Colonic mucosa (tissue), 4 donors: ENCODE data around the gene CMTM7. TPM values are rescaled to one million over a fixed set of nuclear protein-coding genes. Genes with fewer than 3 reads are reported as not detected.

Experiments
- DNase-seq: peaks from one replicate; pipeline ENCODE4 v3.0.0-alpha.2; 2020
- H3K27ac ChIP-seq: fragments of 200-600 bp; one replicate; pipeline ENCODE4 v1.8.0; 2021
- H3K27me3 ChIP-seq: fragments of 200-600 bp; one replicate; pipeline ENCODE4 v1.8.0; 2021
- H3K36me3 ChIP-seq: fragments of 200-600 bp; one replicate; pipeline ENCODE4 v1.8.0; 2021
- H3K4me1 ChIP-seq: fragments of 200-600 bp; one replicate; pipeline ENCODE4 v1.8.0; 2021; ENCODE audit warnings: mild to moderate bottlenecking
- H3K4me3 ChIP-seq: fragments of 200-600 bp; one replicate; pipeline ENCODE4 v1.8.0; 2021
- H3K9ac ChIP-seq, 2 donors: one replicate each; pipeline ENCODE4 v1.7.0; 2013; ENCODE audit warnings: control low read depth in 2 of 2, low read depth in 2 of 2, low read length in 2 of 2
- H3K9me3 ChIP-seq: fragments of 200-600 bp; one replicate; pipeline ENCODE4 v1.8.0; 2021
- intact Hi-C: fragments of 100-400 bp; cut with DNase I; formaldehyde crosslinking; loops from one replicate; pipeline ENCODE4 v1.14.1; 2022
- total RNA-seq, 2 donors: library from RNA; stranded (reverse); fragmentation: NEBNext Ultra II Directional in 1 of 2; extraction: Animal tissue kit (Norgen Biotek cat#: 25700) in 1 of 2; gene quantifications; one replicate each; pipeline ENCODE4 v1.2.1, GENCODE V29; 2021
- TF ChIP-seq, protein P1 (sequence below): fragments of 200-600 bp; IDR thresholded peaks from one replicate; pipeline ENCODE4 v1.8.0; 2022; ENCODE audit warnings: antibody characterized with exemption, mild to moderate bottlenecking
- donor health status: healthy.
- donor health status: DM: no; HTN: no; CAD: no.
- donor health status: DM: no; HTN: no; CAD: no.

Gene CMTM7
- total RNA-seq, 2 donors from 2014 or later: 5.8 to 5.9 TPM

DNA sequence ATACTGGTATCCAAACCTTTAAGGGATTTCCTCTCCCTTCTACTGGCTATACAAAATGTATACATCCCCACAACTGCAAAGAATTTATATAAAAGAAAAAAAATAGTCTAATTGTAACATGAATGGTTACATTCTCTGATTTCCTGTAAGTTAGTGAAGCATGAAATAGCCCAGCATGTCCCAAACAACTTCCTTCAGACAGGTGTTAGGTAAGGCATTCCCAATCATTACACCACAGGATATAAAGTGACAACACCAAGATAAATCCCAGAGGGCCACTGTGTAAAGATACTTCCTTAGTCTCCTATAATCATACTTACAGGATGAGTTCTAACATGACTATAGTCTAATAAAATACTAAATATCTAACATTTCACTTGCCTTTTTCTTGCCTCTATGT is 103.4 kb downstream of the CMTM7 start:
- no peaks in the 10 kb centered on the region for H3K27me3 ChIP-seq
- peaks cover 9% of the 10 kb centered on the region for H3K4me1 ChIP-seq
- H3K9me3 ChIP-seq: no peaks in the 10 kb centered on the region
- H3K36me3 ChIP-seq: no peaks in the 10 kb centered on the region
- H3K4me3 ChIP-seq: no peak overlapping the region
- H3K27ac ChIP-seq: no peak overlapping the region
- DNase-seq: no peak
- intact Hi-C loops: no loop called here
- no peak overlapping the region for H3K9ac ChIP-seq
- TF ChIP-seq, protein P1, sequence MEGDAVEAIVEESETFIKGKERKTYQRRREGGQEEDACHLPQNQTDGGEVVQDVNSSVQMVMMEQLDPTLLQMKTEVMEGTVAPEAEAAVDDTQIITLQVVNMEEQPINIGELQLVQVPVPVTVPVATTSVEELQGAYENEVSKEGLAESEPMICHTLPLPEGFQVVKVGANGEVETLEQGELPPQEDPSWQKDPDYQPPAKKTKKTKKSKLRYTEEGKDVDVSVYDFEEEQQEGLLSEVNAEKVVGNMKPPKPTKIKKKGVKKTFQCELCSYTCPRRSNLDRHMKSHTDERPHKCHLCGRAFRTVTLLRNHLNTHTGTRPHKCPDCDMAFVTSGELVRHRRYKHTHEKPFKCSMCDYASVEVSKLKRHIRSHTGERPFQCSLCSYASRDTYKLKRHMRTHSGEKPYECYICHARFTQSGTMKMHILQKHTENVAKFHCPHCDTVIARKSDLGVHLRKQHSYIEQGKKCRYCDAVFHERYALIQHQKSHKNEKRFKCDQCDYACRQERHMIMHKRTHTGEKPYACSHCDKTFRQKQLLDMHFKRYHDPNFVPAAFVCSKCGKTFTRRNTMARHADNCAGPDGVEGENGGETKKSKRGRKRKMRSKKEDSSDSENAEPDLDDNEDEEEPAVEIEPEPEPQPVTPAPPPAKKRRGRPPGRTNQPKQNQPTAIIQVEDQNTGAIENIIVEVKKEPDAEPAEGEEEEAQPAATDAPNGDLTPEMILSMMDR: no peak

DNA sequence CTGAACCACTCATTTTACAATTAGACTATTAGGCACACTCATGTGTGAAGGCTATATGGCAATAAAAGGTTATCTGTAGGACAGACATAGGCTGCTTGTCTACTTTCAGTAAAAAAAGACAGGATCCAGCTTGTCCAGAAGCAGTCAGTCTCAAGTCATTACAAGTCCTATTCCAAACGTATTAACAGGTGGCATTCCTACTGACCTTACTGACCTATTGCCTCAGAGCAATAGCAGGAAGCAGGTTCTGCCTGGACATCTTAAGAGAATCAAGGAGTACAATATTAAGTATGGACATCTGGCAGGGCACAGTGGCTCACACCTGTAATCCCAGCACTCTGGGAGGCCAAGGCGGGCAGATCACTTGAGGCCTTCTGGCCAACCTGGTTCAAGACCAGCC is 104.0 kb downstream of the CMTM7 start:
- Histone ChIP-seq H3K36me3 (no peaks in the 10 kb centered on the region), H3K9ac (no peak overlapping the region), H3K4me3 (no peak overlapping the region), H3K9me3 (no peaks in the 10 kb centered on the region), H3K27me3 (no peaks in the 10 kb centered on the region), H3K27ac (no peak overlapping the region), H3K4me1 (peaks cover 14% of the 10 kb centered on the region)
- intact Hi-C loops: no loop called here
- DNase-seq: no peak
- TF ChIP-seq, protein P1: no peak

DNA sequence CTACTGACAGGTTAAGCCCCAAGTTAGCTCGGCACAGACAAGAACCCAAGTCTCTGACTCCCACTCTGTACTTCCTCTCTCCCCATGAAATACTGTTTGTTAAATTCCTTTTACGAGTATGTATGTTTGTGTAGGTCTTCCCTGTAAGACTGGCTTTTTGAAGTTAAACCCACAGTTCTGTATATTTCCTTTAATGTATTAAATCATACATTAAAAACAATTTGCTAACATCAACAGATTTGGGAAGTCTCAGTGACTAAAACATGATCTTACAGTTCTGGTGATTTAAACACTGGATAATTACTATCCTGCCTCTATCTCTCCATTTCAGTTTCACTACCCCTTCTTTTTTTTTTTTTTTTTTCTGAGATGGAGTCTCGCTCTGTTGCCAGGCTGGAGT is 106.6 kb downstream of the CMTM7 start:
- H3K9ac ChIP-seq: no peak overlapping the region
- no peak overlapping the region for H3K4me3 ChIP-seq
- no peaks in the 10 kb centered on the region for H3K27me3 ChIP-seq
- H3K4me1 ChIP-seq: peaks cover 15% of the 10 kb centered on the region
- no peak for DNase-seq
- no peaks in the 10 kb centered on the region for H3K9me3 ChIP-seq
- no peaks in the 10 kb centered on the region for H3K36me3 ChIP-seq
- TF ChIP-seq, protein P1: no peak
- no peak overlapping the region for H3K27ac ChIP-seq
- intact Hi-C loops: no loop called here

DNA sequence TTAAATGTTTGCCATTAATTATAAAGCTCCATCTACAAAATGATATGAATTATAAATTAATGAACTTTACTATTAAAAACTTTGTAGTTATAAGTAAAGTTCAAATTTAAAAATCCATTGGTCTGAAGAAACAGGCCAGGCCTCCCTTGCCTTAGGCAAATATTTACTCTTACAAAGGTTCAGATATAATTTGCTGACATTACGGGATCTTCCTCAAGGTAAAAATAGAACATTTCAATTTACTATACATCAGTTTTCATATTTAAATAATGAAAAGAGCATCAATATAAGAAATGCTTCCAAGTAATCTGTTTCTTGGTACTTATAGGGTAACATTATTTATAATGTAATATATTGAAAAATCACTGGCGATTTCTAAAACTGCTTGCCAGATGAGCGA is 107.3 kb downstream of the CMTM7 start:
- intact Hi-C loops: no loop called here
- Histone ChIP-seq H3K9me3 (no peaks in the 10 kb centered on the region), H3K4me1 (peaks cover 12% of the 10 kb centered on the region), H3K27ac (no peak overlapping the region), H3K27me3 (no peaks in the 10 kb centered on the region), H3K4me3 (no peak overlapping the region), H3K9ac (no peak overlapping the region), H3K36me3 (no peaks in the 10 kb centered on the region)
- DNase-seq: no peak
- TF ChIP-seq, protein P1: no peak

DNA sequence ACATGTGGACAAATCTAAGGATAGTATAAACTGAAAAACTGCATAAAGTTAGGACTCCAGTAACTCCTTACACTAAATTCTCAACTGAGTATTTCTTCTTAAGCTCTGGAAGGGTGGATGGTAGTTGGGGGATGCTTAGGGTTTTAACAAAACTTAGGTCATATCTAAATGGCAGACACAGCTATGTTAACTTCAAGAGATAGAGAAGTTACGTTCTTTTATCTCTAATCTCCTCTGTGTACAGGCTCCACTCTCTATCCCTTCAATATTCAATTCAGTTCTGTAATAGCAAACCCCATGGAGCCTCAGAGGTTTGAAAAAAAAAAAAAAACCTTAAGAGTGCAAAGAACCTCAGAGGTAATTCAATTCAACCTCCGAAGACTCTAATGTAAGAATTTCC is 107.9 kb downstream of the CMTM7 start:
- intact Hi-C loops: no loop called here
- H3K4me3 ChIP-seq: no peak overlapping the region
- peaks cover 9% of the 10 kb centered on the region for H3K4me1 ChIP-seq
- TF ChIP-seq, protein P1: no peak
- H3K36me3 ChIP-seq: no peaks in the 10 kb centered on the region
- no peaks in the 10 kb centered on the region for H3K27me3 ChIP-seq
- DNase-seq: no peak
- H3K9ac ChIP-seq: no peak overlapping the region
- H3K27ac ChIP-seq: no peak overlapping the region
- no peaks in the 10 kb centered on the region for H3K9me3 ChIP-seq

DNA sequence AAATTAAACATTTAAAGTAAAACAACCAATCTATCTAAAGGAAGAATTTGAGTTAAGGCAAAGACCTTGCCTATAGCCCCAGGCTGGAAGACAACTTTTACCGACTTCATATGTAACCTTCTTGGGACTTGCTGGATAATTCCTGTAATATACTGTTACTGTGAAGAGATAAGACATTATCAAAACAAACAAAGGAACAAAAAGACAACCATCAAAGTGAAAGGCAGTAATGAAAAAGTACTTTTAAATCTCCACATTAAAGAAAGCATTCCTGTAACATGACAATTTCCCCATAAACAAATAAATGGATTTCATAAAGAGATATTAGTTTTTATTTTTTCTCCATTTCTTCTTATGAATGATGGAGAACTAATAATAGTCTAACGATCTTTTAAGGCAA is 108.6 kb downstream of the CMTM7 start:
- TF ChIP-seq, protein P1: no peak
- Histone ChIP-seq H3K9ac (no peak overlapping the region), H3K27ac (no peak overlapping the region), H3K9me3 (no peaks in the 10 kb centered on the region), H3K4me3 (no peak overlapping the region), H3K36me3 (no peaks in the 10 kb centered on the region), H3K4me1 (peaks cover 9% of the 10 kb centered on the region), H3K27me3 (no peaks in the 10 kb centered on the region)
- no peak for DNase-seq
- intact Hi-C loops: no loop called here
